Measurements from ENCODE around the gene GABARAP. TPM values are rescaled to one million over a fixed set of nuclear protein-coding genes. Genes with fewer than 3 reads are reported as not detected.

Gene GABARAP
- polyA plus RNA-seq, 1 of the 3 experiments (the other 2 are of a cell fraction): 585 TPM

DNA sequence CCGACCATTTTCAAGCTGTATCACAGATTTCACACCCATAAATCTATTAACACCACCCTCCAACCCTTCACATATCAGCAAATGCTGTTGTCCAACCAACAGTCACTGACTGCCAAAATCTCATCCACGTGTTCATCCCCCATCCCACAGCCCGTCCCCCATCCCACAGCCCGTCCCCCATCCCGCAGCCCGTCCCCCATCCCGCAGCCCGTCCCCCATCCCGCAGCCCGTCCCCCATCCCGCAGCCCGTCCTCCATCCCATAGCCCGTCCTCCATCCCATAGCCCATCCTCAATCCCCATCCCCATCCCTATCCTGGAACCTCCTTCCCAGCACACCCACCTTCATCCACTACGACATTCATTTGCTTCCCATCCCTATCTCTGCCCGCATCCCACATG is 36.7 kb downstream of the GABARAP start:
- ChIA-PET CTCF (no interaction called here), POLR2A (interaction anchor here (1.1 kb wide), 1 partner anchor 14 kb away, joined by 3 read pairs; the partner anchor contains the start of genes ACADVL and DLG4)
- Histone ChIP-seq H3K4me2 (peak overlapping the region; percentile 79; the same call in 1 of the 2 replicates), H3K79me2 (ENCODE audit: insufficient read depth) (peaks cover 28% of the 10 kb centered on the region), H4K20me1 (ENCODE audit: insufficient read depth) (peaks cover 24% of the 10 kb centered on the region), H3K9ac (peak overlapping the region; percentile 53; the same call in 1 of the 2 replicates), H3K9me2 (no peaks in the 10 kb centered on the region), H2AFZ (ENCODE audit: low read depth) (0 out of 2 replicates have a peak overlapping the region, but pooled peaks have one; percentile 42), H3K4me3 (ENCODE audit: low read depth in 2 of 2, low read length in 1 of 2) (peak overlapping the region in 1 of 2 experiments; percentile 47; a peak in 3 of 4 replicates), H3K9me3 (no peaks in the 10 kb centered on the region), H3F3A (replicated peaks; ENCODE audit: insufficient read depth) (peaks cover 10% of the 10 kb centered on the region), H3K27ac (ENCODE audit: low read depth in 2 of 2, low read length in 1 of 2) (peak overlapping the region; percentile 34 to 91; a peak in 3 of 4 replicates), H3K4me1 (ENCODE audit: control insufficient read depth in 1 of 2, insufficient read depth in 2 of 2, low read depth in 1 of 2, low read length in 1 of 2) (peaks cover 0 to 13% of the 10 kb centered on the region in 2 experiments; a peak in 2 of 4 replicates), H3K27me3 (ENCODE audit: insufficient read depth) (no peaks in the 10 kb centered on the region), H3K36me3 (replicated peaks in 1 of 2; ENCODE audit: control insufficient read depth in 1 of 2, insufficient read depth in 2 of 2, low read length in 1 of 2) (peaks cover 16 to 24% of the 10 kb centered on the region in 2 experiments)
- DNase-seq: no peak
- WGBS (ENCODE audit: low lambda C conversion rate): 74% methylated on average over 15 of the region's 15 CpGs
- TF ChIP-seq CTCF (IDR thresholded peaks at IDR 0.05) (no peak), RXRA (IDR thresholded peaks at IDR 0.05; ENCODE audit: borderline replicate concordance, low read depth) (no peak), RAD21 (IDR thresholded peaks at IDR 0.05; ENCODE audit: low read length) (no peak), JUND (IDR thresholded peaks at IDR 0.05) (no peak), YY1 (IDR thresholded peaks at IDR 0.05; ENCODE audit: low read depth) (no peak), NFIC (IDR thresholded peaks at IDR 0.05; ENCODE audit: borderline replicate concordance) (no peak), ELF1 (IDR thresholded peaks at IDR 0.05) (no peak), SMC3 (IDR thresholded peaks at IDR 0.05; ENCODE audit: low read depth, low read length) (no peak), TCF12 (IDR thresholded peaks at IDR 0.05) (no peak), EP300 (IDR thresholded peaks at IDR 0.05; ENCODE audit: borderline replicate concordance in 1 of 2, low read depth in 1 of 2, low read length in 1 of 2) (no peak), FOXJ3 (CRISPR knock-in tag; IDR thresholded peaks at IDR 0.05) (no peak), RCOR1 (IDR thresholded peaks at IDR 0.05; ENCODE audit: low read length) (no peak), EZH2phosphoT487 (IDR thresholded peaks at IDR 0.05; ENCODE audit: borderline replicate concordance, low read depth) (no peak), POLR2AphosphoS5 (IDR thresholded peaks at IDR 0.05; ENCODE audit: low read depth, low read length) (no peak), FOXM1 (IDR thresholded peaks at IDR 0.05; ENCODE audit: low read depth) (no peak), FOSL2 (IDR thresholded peaks at IDR 0.05; ENCODE audit: borderline replicate concordance, low read depth) (no peak), PBX3 (IDR thresholded peaks at IDR 0.05) (no peak), TEAD4 (IDR thresholded peaks at IDR 0.05; ENCODE audit: borderline replicate concordance, insufficient read depth) (no peak), MAX (IDR thresholded peaks at IDR 0.05; ENCODE audit: low read depth) (no peak)
- TF ChIP-seq, protein P1, sequence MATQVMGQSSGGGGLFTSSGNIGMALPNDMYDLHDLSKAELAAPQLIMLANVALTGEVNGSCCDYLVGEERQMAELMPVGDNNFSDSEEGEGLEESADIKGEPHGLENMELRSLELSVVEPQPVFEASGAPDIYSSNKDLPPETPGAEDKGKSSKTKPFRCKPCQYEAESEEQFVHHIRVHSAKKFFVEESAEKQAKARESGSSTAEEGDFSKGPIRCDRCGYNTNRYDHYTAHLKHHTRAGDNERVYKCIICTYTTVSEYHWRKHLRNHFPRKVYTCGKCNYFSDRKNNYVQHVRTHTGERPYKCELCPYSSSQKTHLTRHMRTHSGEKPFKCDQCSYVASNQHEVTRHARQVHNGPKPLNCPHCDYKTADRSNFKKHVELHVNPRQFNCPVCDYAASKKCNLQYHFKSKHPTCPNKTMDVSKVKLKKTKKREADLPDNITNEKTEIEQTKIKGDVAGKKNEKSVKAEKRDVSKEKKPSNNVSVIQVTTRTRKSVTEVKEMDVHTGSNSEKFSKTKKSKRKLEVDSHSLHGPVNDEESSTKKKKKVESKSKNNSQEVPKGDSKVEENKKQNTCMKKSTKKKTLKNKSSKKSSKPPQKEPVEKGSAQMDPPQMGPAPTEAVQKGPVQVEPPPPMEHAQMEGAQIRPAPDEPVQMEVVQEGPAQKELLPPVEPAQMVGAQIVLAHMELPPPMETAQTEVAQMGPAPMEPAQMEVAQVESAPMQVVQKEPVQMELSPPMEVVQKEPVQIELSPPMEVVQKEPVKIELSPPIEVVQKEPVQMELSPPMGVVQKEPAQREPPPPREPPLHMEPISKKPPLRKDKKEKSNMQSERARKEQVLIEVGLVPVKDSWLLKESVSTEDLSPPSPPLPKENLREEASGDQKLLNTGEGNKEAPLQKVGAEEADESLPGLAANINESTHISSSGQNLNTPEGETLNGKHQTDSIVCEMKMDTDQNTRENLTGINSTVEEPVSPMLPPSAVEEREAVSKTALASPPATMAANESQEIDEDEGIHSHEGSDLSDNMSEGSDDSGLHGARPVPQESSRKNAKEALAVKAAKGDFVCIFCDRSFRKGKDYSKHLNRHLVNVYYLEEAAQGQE (IDR thresholded peaks at IDR 0.05; ENCODE audit: low read depth, low read length): no peak
